GM21528 (cell line): ENCODE results near the gene SCAANT1.

Source experiments
- ATAC-seq: cut with Tn5 transposase; IDR thresholded peaks from one replicate; pipeline ENCODE4 v1.9.1; 2021; ENCODE audit warnings: mild to moderate bottlenecking, moderate library complexity; ENCODE audit not compliant: unreplicated experiment, low FRiP score

Gene SCAANT1

GRCh38 chr3:63905731-63906620 lies 6.2 kb downstream of the SCAANT1 start:
- ATAC-seq = no peak

GRCh38 chr3:63900459-63900858 lies 11.7 kb downstream of the SCAANT1 start:
- ATAC-seq = no peak

DNA sequence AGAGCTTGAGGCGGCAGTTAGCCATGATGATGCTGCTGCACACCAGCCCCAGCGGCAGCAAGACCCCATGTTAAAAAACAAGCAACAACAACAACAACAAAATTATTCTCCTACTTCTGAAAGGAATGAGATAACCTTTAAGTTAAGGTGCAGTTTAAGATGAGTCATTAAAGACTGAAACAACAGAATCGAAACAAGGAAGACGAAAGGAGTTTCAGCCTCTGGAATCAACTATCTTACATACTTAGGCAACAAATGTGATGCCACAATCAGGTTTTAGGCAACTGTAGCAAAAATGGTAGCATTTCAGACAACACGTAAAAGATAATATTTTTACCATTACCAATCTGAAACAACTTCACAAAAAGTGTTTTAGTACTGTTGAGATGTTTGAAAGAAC lies 12.2 kb downstream of the SCAANT1 start:
- ATAC-seq = no peak

DNA sequence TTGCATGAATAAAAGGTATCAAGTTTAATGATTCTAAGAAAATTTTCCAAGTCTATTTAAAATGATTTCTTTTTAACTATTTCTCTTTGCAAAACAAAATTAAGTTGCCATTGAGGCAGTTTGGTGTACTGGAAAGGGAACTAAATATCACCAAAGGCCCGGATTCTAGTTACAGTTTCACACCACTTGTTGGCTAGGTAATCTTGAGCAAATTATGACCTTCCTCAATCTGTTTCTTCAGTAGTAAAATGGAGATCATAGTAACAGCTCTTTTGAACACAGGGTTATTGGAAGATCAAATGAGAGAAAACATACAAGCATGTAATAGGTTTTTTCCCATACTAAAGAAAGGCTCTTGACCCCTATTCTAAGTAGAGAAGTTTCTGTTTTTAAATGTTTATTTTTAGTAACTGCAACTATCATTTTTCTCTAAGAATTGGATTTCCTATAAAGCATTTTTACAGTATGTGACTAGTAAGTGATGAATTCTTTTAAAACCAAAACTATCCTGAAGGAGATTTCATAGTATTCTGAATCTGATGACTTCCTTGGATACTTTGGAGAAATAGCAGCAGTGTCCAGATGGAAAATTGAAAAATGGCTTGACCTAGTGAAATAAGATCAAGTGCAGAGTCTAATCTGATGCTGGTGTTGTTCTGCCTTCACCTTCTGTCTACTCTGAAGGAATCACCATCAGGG lies 15.7 kb downstream of the SCAANT1 start:
- peak; percentile 75 for ATAC-seq

GRCh38 chr3:63895422-63896189 lies 16.6 kb downstream of the SCAANT1 start:
- ATAC-seq = no peak

DNA sequence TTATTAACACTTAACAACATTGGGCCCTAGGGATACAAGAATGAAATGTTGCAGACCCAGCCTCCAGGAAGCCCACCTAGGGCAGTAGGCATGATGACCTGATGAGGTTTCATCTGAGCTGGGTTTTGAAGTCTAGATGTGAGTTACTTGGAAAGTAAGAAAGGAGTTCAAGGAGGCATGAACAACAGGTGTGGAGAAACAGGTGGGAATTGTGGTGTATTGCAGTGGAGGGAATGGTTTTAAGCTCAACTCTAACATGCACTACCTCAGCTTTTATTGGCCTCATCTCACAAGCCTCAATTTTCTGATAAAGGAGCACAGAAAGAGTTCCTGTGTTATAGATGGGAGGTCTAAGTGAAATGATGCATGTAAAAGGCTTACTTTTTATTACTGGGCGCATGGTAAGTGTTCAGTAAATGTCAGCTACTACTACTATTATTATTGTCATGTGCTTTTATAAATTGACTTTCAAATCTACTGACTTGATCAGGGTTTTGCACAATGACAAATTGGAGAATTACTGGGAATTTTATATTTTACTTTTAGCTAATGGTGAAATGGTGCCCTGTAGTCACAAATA lies 19.3 kb downstream of the SCAANT1 start:
- no peak for ATAC-seq

DNA sequence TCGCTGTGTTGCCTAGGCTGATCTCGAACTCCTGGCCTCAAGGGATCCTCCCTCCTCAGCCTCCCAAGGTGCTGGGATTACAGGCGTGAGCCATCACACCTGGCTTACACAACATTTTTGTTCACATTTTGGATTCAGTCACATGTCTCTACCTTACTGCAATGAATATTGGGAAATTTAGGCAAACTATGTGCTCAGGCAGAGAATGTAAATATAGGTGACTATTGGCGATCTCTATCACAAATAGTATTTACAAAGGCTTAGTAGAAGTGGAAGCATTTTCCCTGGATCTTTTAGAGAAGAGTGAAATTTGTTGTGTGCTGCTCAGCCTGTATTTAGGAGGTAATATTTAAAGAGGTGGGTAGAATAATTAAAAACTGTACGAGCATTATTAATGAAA lies 20.7 kb downstream of the SCAANT1 start:
- ATAC-seq = no peak

DNA sequence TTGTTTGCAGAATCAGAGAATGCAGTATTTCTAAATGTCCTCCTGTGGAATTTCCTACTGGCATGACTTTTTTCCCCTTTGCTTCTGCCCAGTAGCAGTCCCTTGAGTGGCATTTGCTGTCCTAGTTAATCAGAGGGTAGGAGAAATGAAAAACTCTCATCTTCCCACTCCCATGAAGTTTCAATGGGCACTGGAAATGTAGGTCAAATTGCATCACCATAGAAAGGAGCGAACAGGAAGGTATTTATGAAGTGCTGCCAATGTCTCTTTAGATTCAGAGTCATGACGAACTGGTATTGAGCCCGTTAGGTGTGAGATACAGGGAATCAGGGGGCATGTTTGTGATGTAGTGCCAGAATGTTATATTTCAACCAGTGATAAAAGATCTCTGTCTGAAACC lies 25.3 kb downstream of the SCAANT1 start:
- no peak for ATAC-seq

- ATAC-seq = no peak
Observed at GRCh38 chr3:63880653-63881052, 31.5 kb downstream of the SCAANT1 start.

DNA sequence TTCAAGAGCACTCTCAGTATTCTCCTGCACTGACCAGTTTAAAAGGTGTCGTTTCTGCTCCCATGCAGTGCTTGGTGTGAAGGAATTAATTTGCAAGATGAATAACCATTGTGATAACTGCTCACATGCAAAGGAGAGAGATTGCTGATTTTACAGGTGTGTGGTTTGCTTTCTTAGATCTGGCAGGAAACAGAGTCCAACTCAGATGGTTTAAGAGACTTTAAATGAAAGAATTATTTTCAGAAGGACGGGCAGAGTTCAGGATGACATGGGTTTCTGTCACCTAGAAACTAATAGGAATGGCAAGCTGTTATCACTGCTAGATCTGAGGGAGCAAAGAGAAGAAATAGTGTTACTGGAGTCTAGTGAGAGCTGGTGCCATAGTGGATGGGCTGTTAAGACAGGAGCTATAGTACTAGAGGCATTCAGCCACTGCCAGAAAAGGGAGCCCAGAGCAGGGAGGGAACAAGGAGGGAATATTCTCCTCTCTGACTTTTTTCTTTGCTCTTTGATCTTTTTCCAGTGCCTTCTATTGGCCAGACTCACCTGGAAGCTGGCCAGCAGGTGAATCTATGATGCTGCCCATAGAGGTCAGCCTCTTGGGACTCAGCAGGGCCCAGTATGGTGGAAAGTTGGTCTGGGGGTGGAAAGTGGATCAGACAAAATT lies 33.7 kb downstream of the SCAANT1 start:
- no peak for ATAC-seq

GRCh38 chr3:63877737-63878393 lies 34.3 kb downstream of the SCAANT1 start:
- ATAC-seq = no peak

- no peak for ATAC-seq
Observed at GRCh38 chr3:63876260-63876659, 35.9 kb downstream of the SCAANT1 start.

DNA sequence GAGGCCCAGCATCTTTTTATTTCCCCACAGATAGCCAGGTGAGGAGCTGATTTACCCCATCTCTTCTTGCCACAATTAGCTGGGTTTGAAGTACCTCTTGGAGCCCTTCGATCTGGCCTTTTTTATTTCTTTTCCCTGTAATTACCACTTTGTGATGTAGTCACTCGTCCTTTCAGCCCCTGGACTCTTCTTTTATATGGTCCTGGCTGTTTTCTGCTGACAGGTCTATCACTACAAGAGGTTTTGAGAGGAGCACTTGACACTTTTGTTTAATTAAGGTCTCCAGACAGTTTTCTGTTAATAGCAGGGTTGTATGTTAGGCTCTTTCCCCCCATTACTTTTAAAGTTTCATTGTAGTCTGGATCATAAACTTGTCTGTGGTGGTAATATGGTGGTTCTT lies 36.7 kb downstream of the SCAANT1 start:
- no peak for ATAC-seq

GRCh38 chr3:63874769-63875168 lies 37.4 kb downstream of the SCAANT1 start:
- ATAC-seq = no peak

GRCh38 chr3:63872135-63872924 lies 39.9 kb downstream of the SCAANT1 start:
- ATAC-seq = no peak

DNA sequence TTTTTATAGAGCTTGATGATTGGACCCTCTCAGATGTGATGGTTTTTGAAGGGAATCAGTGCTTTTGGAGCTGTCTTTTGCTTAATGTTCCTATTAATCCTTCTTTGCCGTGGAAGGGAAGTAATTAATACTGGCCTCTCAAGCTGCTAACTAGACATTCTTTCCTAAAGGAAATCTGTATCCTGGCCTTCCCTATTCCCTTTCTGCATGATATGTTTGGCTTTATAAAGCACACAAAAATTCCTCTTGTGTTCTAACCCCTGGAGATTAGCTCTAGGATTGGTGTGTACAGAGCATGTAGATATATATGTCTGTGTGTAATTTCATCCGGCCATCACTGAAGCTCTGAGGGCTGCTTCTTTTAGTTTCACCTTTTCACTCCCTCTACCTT lies 41.6 kb downstream of the SCAANT1 start:
- ATAC-seq = no peak

DNA sequence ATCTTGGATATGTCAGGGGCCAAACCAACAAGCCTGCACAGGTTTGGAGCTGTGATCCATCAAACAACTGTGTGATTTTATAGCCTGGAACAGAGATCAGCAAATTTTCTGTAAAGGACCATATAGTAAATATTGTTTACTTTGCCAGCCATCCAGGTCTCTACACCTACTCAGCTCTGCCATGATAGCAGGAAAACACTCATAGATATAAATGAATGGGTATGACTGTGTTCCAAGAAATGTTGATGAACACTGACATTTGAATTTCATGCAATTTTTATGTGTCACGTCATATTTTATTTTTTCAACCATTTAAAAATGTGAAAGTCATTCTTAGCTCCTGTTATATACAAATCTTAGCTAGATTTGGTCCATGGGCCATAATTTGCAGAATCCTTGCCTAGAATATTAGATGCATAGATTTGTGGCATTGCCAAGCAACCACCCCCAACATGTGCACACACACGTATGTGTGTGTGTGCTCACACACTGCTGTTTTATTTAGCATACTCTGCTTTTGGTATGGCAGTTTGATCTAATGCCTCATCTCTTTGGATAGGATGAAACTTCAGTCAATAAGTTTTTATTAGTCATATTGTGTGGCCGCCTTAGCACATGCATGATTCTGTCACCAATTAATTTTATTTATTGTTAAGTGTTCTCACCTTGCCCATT lies 42.1 kb downstream of the SCAANT1 start:
- no peak for ATAC-seq

DNA sequence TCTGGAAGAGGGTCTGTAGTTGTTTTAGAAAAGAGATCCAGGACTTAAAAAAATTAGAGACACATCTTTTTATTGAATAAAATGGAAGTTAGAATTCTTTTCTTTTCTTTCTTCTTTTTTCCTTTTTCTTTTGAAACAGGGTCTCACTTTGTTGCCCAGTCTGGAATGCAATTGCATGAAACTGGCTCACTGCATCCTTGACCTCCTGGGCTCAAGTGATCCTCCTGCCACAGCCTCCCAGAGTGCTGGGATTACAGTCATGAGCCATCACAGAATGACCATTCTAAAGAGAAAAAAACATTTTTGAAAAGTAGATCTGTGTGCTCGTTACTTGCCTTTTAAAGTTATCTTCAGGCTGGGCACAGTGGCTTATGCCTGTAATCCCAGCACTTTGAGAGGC lies 45.0 kb downstream of the SCAANT1 start:
- no peak for ATAC-seq

- no peak for ATAC-seq
Observed at GRCh38 chr3:63864965-63865327, 47.2 kb downstream of the SCAANT1 start.
